HEK293T (cell line): ENCODE data around the gene RSRC1.

Experiments
- BHLHE40 ChIP-seq: fragments of 450-650 bp; IDR thresholded peaks from 2 replicates; pipeline ENCODE4 v1.6.1; 2016; ENCODE audit warnings: mild to moderate bottlenecking, moderate library complexity, borderline replicate concordance
- FOXM1 ChIP-seq: fragments of 450-650 bp; IDR thresholded peaks from 2 replicates; pipeline ENCODE4 v1.6.1; 2017; ENCODE audit warnings: mild to moderate bottlenecking, borderline replicate concordance
- ZNF384 ChIP-seq: fragments of 450-650 bp; IDR thresholded peaks from 2 replicates; pipeline ENCODE4 v1.6.1; 2016

GRCh38 chr3:158217992-158218391 lies 108.1 kb downstream of the RSRC1 start:
- TF ChIP-seq ZNF384: no peak
- TF ChIP-seq FOXM1: no peak
- no peak for TF ChIP-seq BHLHE40
